Panc1 (cell line): Measurements from ENCODE around the gene SLC9A3.

Experiments used
- POLR2AphosphoS5 ChIP-seq: IDR thresholded peaks from 2 replicates; pipeline ENCODE4 v1.6.1; 2012; ENCODE audit warnings: mild to moderate bottlenecking, low read depth, low read length, moderate library complexity
- SIN3A ChIP-seq: IDR thresholded peaks from 2 replicates; pipeline ENCODE4 v1.6.1; 2012; ENCODE audit warnings: low read depth, mild to moderate bottlenecking, low read length, moderate library complexity, borderline replicate concordance; ENCODE audit not compliant: insufficient read depth
- TF ChIP-seq, protein P1 (sequence below): fragments of 450-650 bp; IDR thresholded peaks from 2 replicates; pipeline ENCODE4 v1.5.1; 2017; ENCODE audit warnings: mild to moderate bottlenecking

DNA sequence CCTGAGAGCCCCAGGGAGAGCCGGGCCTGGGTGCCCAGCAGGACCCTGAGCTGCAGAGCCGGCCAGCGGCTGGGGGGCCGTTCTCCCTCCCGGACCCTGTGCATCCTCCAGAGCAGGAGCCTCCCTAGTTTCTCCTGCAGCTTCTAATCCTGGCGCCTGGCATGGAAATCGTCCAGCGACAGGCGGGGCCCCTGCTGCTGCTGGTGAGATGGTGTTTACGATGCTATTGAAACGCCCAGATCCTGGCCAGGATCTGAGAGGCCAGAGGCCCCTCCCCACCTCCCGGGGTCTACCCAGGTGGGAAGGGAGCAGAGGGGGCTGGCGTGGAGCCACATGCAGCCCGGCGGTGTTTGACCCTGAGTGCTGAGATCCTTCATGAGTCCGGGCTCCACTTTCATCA is 49.7 kb upstream of the SLC9A3 start:
- TF ChIP-seq, protein P1, sequence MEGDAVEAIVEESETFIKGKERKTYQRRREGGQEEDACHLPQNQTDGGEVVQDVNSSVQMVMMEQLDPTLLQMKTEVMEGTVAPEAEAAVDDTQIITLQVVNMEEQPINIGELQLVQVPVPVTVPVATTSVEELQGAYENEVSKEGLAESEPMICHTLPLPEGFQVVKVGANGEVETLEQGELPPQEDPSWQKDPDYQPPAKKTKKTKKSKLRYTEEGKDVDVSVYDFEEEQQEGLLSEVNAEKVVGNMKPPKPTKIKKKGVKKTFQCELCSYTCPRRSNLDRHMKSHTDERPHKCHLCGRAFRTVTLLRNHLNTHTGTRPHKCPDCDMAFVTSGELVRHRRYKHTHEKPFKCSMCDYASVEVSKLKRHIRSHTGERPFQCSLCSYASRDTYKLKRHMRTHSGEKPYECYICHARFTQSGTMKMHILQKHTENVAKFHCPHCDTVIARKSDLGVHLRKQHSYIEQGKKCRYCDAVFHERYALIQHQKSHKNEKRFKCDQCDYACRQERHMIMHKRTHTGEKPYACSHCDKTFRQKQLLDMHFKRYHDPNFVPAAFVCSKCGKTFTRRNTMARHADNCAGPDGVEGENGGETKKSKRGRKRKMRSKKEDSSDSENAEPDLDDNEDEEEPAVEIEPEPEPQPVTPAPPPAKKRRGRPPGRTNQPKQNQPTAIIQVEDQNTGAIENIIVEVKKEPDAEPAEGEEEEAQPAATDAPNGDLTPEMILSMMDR: no peak
- TF ChIP-seq POLR2AphosphoS5 (no peak), SIN3A (no peak)
